Measurements from ENCODE around the gene PARVA.
"Not testable (repeated sequence)": the region's sequence is repeated elsewhere in the genome, so short reads cannot be mapped to it uniquely, and the experiment has no call there.

PARVA gene

DNA sequence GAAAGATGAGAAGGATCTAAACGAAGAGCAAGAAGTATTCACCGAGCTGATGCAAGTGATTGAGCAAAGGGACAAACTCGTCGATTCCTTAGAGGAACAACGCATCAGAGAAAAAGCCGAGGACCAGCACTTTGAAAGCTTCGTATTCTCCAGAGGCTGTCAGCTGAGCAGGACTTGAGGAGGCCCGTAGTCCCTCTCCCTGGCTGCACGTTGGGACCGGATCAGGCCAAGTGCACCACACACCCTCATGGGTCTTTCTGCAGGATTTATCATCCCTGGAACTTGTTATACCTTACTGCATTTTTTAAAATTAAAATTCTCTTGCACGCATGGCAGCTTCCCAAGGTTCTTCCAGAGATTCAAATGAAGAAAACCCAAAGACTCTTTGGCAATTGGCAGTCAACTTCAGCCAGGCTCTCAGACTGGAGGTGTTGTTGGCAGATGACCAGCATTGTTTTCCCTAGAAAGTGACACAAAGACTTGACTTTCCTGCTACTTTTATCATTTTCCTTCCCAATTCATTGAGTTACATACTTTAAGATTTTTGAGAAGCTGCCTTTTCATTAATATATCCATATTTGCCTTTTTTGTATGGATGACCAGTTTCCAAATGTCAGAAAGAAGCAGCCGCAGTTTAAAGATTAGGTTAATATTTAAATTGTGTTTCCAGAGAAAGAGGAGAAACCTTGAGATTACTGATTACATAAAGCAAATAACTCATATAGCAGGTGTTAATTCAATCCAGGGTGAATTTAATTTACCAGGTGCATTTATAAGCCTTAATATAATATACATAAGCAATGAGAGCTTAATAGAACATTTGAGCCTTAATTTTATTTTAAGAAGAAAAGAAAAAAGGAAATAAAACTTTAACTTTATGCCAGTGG is 18.8 kb upstream of the PARVA start:
- TF ChIP-seq TAF1 (IDR thresholded peaks at IDR 0.05; ENCODE audit: borderline replicate concordance, low read depth, low read length) (no peak), POLR2AphosphoS5 (IDR thresholded peaks at IDR 0.05; ENCODE audit: low read depth, low read length) (no peak)
- FAIRE-seq (no peak), DNase-seq (ENCODE audit: insufficient read length) (no peak)

DNA sequence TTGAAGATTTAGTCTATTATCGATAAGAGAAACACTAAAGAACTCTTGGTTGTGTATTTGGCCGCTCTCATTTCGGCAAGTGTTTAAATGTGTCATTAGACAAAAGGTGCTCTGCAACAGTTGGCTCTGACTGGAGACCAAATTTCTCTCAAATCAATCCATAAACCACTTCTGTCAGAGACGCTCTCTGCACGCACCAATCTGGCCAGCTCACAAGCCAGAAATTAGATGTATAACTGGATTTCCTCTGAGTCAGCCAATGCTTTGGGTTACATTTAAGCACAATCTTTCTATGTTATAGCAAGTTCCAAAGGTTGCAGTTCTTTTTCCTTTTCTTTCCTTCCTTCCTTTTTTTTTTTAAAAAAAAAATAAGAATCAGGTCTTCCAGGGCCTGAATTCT is 17.6 kb upstream of the PARVA start:
- TF ChIP-seq TAF1 (IDR thresholded peaks at IDR 0.05; ENCODE audit: borderline replicate concordance, low read depth, low read length) (no peak), POLR2AphosphoS5 (IDR thresholded peaks at IDR 0.05; ENCODE audit: low read depth, low read length) (no peak), POLR2A (IDR thresholded peaks at IDR 0.05; ENCODE audit: low read depth, low read length) (no peak)
- DNase-seq (ENCODE audit: insufficient read length) (no peak), FAIRE-seq (no peak)

DNA sequence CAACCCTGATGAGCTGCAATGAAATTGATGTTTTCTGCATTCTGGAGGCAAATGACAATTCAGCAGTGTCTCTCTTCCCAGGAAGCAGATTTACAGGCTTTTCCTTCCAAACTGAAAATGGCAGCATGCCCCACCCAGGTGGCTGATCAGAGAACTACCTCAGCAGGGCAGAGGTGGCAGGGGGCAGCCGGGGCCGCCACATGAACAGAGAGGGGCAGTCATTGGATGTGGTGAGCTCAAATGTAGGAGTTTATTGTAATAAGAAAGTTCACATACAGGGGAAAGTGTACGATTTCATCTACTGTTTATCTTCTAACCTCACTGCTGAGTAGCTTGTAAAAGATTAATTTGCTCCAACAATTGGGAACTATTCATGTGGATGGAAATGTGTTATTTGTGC is 15.7 kb upstream of the PARVA start:
- DNase-seq (ENCODE audit: insufficient read length) (no peak), FAIRE-seq (no peak)
- TF ChIP-seq POLR2A (IDR thresholded peaks at IDR 0.05; ENCODE audit: low read depth, low read length) (no peak), TAF1 (IDR thresholded peaks at IDR 0.05; ENCODE audit: borderline replicate concordance, low read depth, low read length) (no peak), POLR2AphosphoS5 (IDR thresholded peaks at IDR 0.05; ENCODE audit: low read depth, low read length) (no peak)

DNA sequence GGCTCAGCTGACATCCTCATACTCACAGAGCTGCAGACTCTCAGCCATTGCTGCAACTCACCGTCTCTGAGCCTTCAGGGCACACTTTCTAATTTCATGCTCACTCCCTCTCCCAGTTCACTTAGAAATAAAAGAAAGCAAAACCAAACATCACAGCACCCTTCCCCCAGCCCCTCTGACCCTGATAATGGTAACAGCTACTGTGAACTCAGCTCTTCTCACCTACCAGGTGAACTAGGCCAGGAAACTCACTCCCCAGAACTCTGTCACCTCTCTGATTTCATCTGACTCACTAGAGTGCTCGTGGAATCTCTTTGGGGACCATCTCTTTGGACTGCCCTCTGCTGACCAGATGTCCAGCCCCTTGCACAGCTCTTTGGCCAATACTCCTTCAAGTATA is 14.5 kb upstream of the PARVA start:
- TF ChIP-seq POLR2A (IDR thresholded peaks at IDR 0.05; ENCODE audit: low read depth, low read length), result no peak
- TF ChIP-seq TAF1 (IDR thresholded peaks at IDR 0.05; ENCODE audit: borderline replicate concordance, low read depth, low read length), result no peak
- TF ChIP-seq POLR2AphosphoS5 (IDR thresholded peaks at IDR 0.05; ENCODE audit: low read depth, low read length), result no peak
- DNase-seq (ENCODE audit: insufficient read length), result no peak
- no peak for FAIRE-seq

DNA sequence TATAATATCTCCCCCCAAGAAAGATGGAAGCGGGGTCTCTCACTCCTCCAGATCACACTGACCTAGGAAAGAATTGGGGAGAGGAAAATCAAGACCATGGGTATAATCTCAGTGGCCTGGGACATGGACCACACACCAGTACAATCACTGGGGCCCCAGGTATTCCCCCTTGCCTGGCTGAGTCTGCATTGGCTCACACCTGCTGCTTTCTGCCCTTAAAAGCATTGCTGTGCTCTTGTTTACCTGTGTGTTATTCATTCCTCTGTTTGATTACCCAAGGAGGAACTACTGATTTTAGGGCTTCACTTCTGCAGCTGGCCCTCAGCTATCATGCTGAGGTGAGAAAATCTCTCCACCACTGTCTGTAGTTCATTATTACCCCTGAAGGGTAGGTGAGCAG is 14.0 kb upstream of the PARVA start:
- TF ChIP-seq POLR2A (IDR thresholded peaks at IDR 0.05; ENCODE audit: low read depth, low read length) (no peak), POLR2AphosphoS5 (IDR thresholded peaks at IDR 0.05; ENCODE audit: low read depth, low read length) (no peak), TAF1 (IDR thresholded peaks at IDR 0.05; ENCODE audit: borderline replicate concordance, low read depth, low read length) (no peak)
- FAIRE-seq (no peak), DNase-seq (ENCODE audit: insufficient read length) (no peak)

DNA sequence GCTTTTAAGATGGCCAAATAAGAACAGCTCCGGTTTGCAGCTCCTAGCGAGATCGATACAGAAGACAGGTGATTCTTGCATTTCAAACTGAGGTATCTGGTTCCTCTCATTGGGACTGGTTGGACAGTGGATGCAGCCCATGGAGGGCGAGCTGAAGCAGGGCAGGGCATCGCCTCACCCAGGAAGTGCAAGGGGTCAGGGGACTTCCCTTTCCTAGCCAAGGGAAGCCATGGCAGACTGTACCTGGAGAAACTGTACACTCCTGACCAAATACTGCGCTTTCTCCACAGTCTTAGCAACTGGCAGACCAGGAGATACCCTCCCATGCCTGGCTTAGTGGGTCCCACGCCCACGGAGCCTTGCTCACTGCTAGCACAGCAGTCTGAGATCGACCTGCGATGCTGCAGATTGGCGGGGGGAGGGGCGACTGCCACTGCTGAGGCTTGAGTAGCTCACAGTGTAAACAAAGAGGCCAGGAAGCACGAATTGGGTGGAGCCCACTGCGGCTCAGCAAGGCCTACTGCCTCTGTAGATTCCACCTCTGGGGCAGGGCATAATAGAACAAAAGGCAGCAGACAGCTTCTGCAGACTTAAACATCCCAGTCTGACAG is 11.3 kb upstream of the PARVA start:
- not testable (repeated sequence) for FAIRE-seq; DNase-seq (ENCODE audit: insufficient read length)

DNA sequence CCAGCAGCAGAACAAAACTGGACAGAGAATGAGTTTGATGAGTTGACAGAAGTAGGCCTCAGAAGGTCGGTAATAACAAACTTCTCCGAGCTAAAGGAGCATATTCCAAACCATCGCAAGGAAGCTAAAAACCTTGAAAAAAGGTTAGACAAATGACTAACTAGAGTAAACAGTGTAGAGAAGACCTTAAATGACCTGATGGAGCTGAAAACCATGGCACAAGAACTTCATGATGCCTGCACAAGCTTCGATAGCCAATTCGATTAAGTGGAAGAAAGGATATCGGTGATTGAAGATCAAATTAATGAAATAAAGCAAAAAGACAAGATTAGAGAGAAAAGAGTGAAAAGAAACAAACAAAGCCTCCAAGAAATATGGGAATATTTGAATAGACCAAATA is 10.3 kb upstream of the PARVA start:
- not testable (repeated sequence) for DNase-seq (ENCODE audit: insufficient read length); FAIRE-seq

DNA sequence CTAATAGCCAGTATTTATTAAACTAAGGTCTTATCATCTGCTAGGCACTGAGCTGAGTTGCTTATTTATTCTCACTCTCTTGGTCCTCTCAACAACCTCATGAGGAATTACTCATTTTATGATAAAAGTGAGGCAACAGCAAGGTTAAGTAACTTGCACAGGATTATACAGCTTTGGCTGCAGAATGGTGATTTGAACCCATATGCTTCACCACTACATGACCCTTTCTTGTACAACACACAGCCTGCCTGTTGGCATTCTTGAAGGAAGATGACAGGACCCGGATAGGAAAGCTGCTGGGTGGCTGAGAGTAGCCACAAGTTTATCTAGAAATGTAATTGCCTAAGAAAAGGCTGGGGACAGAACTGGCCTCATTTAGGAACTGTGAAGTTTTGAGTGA is 5.3 kb upstream of the PARVA start:
- DNase-seq (ENCODE audit: insufficient read length) (no peak), FAIRE-seq (no peak)
- TF ChIP-seq TAF1 (IDR thresholded peaks at IDR 0.05; ENCODE audit: borderline replicate concordance, low read depth, low read length) (no peak), POLR2A (IDR thresholded peaks at IDR 0.05; ENCODE audit: low read depth, low read length) (no peak), POLR2AphosphoS5 (IDR thresholded peaks at IDR 0.05; ENCODE audit: low read depth, low read length) (no peak)

DNA sequence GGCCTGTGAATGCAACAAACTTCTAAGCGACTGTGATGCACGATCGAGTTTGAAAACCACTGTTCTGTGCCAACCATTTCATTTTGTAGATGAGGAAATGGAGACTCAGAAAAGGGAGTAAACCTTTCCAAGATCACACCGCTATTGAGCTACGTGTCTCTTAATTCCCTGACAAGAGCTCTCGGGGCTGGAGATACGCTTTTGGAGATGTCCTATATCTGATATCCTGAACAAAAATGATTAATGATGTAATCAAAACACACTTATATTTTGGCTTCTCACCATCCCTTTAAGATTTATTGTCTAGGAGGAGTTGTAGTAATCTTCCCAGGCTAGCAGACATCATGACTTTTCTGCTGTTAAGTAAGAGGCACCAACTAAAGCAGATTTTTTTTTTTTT is 1.7 kb upstream of the PARVA start:
- TF ChIP-seq POLR2AphosphoS5 (IDR thresholded peaks at IDR 0.05; ENCODE audit: low read depth, low read length) (no peak), POLR2A (IDR thresholded peaks at IDR 0.05; ENCODE audit: low read depth, low read length) (no peak), TAF1 (IDR thresholded peaks at IDR 0.05; ENCODE audit: borderline replicate concordance, low read depth, low read length) (no peak)
- FAIRE-seq, result no peak
- DNase-seq (ENCODE audit: insufficient read length), result no peak

DNA sequence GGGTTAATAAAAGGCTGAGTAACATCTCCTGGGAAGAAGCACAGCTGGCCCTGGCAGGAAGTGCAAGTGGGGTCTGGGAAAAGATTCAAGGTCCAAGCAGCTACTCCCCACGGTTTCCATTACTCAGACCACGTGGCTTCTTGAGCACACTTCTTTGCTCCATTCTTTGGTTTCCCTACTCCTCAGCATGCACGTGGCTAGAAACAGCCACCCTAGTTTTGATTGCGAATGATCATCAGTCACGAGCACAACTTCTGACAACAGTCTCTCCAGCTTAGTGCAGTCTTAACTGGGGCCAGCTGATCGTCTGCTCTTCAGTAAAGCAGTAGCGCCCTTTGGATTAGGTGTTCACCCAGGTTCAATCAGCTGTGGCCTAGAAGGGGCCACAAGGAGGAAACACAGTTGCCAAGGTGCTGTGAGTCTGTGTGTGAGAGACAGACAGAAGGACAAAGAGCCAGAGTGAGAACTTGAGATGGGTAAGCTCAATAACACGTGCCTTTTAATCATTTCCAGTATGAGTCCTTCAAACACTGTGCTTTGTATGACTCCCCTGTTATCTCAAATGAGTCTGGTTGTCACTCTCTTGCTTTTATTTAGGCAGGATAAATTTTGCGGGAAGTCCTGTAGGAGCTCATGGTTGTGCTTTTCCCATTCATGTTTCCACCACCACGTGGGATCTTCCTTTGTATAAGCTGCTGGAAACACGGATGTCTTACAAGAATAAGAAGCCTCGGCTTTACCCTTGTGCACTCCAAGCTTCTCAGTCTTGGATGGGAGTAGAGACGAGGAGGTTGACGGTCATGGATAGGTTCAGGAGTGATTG is 901 bp upstream of the PARVA start:
- no peak for TF ChIP-seq TAF1 (IDR thresholded peaks at IDR 0.05; ENCODE audit: borderline replicate concordance, low read depth, low read length)
- FAIRE-seq (no peak), DNase-seq (ENCODE audit: insufficient read length) (no peak)

DNA sequence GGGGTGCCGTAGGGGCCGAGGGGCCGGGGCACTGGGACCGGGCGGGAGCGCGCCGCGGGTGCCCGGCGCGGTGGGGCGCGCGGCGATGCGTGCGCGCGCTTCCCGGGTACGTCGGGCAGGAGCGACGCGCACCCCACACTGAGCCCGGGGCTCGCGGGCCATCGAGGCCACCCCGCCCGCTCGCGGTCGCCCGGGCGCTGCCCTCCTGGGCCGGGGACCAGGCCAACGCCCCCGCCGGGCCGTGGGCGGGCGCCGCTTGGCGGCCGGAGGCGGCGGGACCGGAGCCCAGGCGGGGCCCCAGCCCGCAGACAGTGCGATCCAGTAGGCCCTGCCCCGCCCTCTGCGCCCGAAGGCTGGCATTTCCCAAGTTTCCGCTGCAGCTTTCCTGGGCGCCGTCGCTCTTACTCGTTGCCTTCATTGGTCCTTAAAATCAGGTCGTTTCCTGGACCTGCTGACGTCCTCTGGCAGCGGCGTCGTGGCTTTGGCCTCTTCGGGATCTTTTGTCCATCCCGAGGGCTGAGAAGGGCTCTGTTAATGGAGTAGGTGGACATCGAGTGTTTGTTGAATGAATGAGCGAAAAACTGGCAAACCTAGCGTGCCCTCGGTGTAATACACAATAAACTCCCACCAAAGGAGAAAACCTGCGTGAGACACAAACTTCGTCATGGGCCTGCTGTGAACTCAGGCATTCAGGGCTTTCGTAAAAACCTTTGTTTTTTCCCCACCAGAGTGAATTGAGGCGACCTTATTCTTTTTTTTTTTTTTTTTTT is 638 bp downstream of the PARVA start:
- TF ChIP-seq TAF1 (IDR thresholded peaks at IDR 0.05; ENCODE audit: borderline replicate concordance, low read depth, low read length), result no peak
- TF ChIP-seq POLR2AphosphoS5 (IDR thresholded peaks at IDR 0.05; ENCODE audit: low read depth, low read length), result no peak
- DNase-seq (ENCODE audit: insufficient read length) (no peak), FAIRE-seq (no peak)
